GM12878 (cell line): ENCODE results near the gene LITAF. TPM values are rescaled to one million over a fixed set of nuclear protein-coding genes. Genes with fewer than 3 reads are reported as not detected.
"Not testable (repeated sequence)": the region's sequence is repeated elsewhere in the genome, so short reads cannot be mapped to it uniquely, and the experiment has no call there.

Experiments
- ATAC-seq: fragments of 200-7000 bp; cut with Tn5 transposase; 3 replicates; pipeline ENCODE4 v1.9.1; 2020; ENCODE audit warnings: mild to moderate bottlenecking, moderate library complexity
- BruUV-seq: library from RNA; stranded (reverse); fragments of 400-500 nt; replicated peaks from 2 replicates; lab custom pipeline; 2021; lab: Mats Ljungman, UMichigan
- CTCF ChIA-PET: fragments of 300-600 bp; sonication (Branson Sonifier 250); formaldehyde crosslinking; extraction: SDS; loops from one replicate; lab custom pipeline; 2021; ENCODE audit warnings: inconsistent platforms; lab: Yijun Ruan, JAX
- POLR2A ChIA-PET: fragments of 350-600 bp; formaldehyde crosslinking; extraction: SDS; loops from one replicate; lab custom pipeline; 2021; ENCODE audit warnings: inconsistent platforms; lab: Charles Lee
- RAD21 ChIA-PET: fragments of 300-600 bp; sonication (Branson Sonifier 250); formaldehyde crosslinking; loops from one replicate; lab custom pipeline; 2023; ENCODE audit warnings: antibody characterized with exemption; ENCODE audit not compliant: unreplicated experiment; lab: Charles Lee
- SMC1A ChIA-PET: fragments of 300-600 bp; sonication (Branson Sonifier 250); formaldehyde crosslinking; loops from one replicate; lab custom pipeline; 2023; ENCODE audit not compliant: unreplicated experiment, uncharacterized antibody; lab: Charles Lee
- DNase-seq: peaks from one replicate; pipeline ENCODE4 v3.0.0-alpha.2; 2011; ENCODE audit warnings: low read depth, low spot score
- FAIRE-seq: peaks from 3 replicates; lab custom pipeline; 2011; peaks lifted over from hg19 to GRCh38; lab: Jason Lieb, UNC
- H2AFZ ChIP-seq: 2 replicates; pipeline ENCODE4 v1.6.0; 2011; ENCODE audit warnings: low read depth, low read length, control low read depth; ENCODE audit not compliant: control insufficient read depth
- H3K27ac ChIP-seq: 2 replicates; pipeline ENCODE4 v1.5.1; 2011; ENCODE audit warnings: control low read depth; ENCODE audit not compliant: control insufficient read depth, insufficient read depth
- H3K27me3 ChIP-seq, 2 experiments: replicated peaks in 1 of 2; 2 replicates each; pipeline versions ENCODE4 v1.6.0 to v1.6.1; 2011; ENCODE audit warnings: low read length in 1 of 2; ENCODE audit not compliant: control insufficient read depth in 2 of 2, insufficient read depth in 2 of 2
- H3K36me3 ChIP-seq, 2 experiments: 2 replicates each; pipeline ENCODE4 v1.5.1; 2011; ENCODE audit warnings: low read length in 1 of 2; ENCODE audit not compliant: control insufficient read depth in 2 of 2, insufficient read depth in 2 of 2
- H3K4me1 ChIP-seq: 2 replicates; pipeline ENCODE4 v1.6.1; 2011; ENCODE audit warnings: mild to moderate bottlenecking, low read length, moderate library complexity, mixed read lengths; ENCODE audit not compliant: control insufficient read depth, insufficient read depth
- H3K4me2 ChIP-seq: 2 replicates; pipeline ENCODE4 v1.6.0; 2011; ENCODE audit warnings: control low read depth; ENCODE audit not compliant: control insufficient read depth, insufficient read depth
- H3K4me3 ChIP-seq: fragments of 200-600 bp; sonication (generic); 2 replicates; pipeline ENCODE4 v1.5.1; 2016
- H3K79me2 ChIP-seq: 2 replicates; pipeline ENCODE4 v1.6.0; 2011; ENCODE audit warnings: low read length; ENCODE audit not compliant: control insufficient read depth, insufficient read depth
- H3K9ac ChIP-seq: 2 replicates; pipeline ENCODE4 v1.8.0; 2011; ENCODE audit warnings: low read length, control low read depth, mixed read lengths; ENCODE audit not compliant: control insufficient read depth, insufficient read depth
- H3K9me3 ChIP-seq: replicated peaks from 3 replicates; pipeline ENCODE4 v1.5.1; 2011; ENCODE audit warnings: mild to moderate bottlenecking, low read length; ENCODE audit not compliant: control insufficient read depth, insufficient read depth
- H4K20me1 ChIP-seq: 2 replicates; pipeline ENCODE4 v1.6.0; 2011; ENCODE audit not compliant: control insufficient read depth, insufficient read depth
- CTCF ChIP-seq, 3 experiments: IDR thresholded peaks in 2 of 3; conservative IDR thresholded peaks in 1 of 3; 2 replicates each; pipeline ENCODE4 v1.5.1; 2011; ENCODE audit warnings: low read depth in 3 of 3, low read length in 3 of 3, mild to moderate bottlenecking in 3 of 3, control low read depth in 2 of 3, moderate library complexity in 2 of 3, inconsistent platforms in 1 of 3, mixed read lengths in 1 of 3; ENCODE audit not compliant: control insufficient read depth in 2 of 3, insufficient read depth in 1 of 3; ENCODE audit errors: extremely low read depth in 1 of 3
- SMC3 ChIP-seq: IDR thresholded peaks from 2 replicates; pipeline ENCODE4 v1.6.1; 2011; ENCODE audit warnings: low read length, improper control_type of control experiment, borderline replicate concordance
- SP1 ChIP-seq: IDR thresholded peaks from one replicate; pipeline ENCODE4 v1.6.1; 2011; ENCODE audit warnings: low read depth, low read length
- WGBS: methylation state at CpG from one replicate; pipeline ENCODE4 v1.1.6; 2016; ENCODE audit warnings: low lambda C conversion rate; ENCODE audit not compliant: insufficient replicate concordance, insufficient coverage; ENCODE audit errors: missing lambda C conversion rate; 5-methylcytosine and 5-hydroxymethylcytosine counted together
- in situ Hi-C: fragments of 300-500 bp; cut with MboI; formaldehyde crosslinking; loops from 9 replicates; pipeline ENCODE4 v1.14.3; 2018; ENCODE audit warnings: mixed read lengths
- intact Hi-C: fragments of 100-400 bp; cut with micrococcal nuclease; formaldehyde crosslinking; loops from one replicate; pipeline ENCODE4 v1.14.2; 2022; ENCODE audit not compliant: unreplicated experiment
- polyA plus RNA-seq, 11 experiments: library from polyadenylated mRNA; depleted of rRNA in 4 of 11; unstranded in 6 of 11; stranded (reverse) in 5 of 11; fragments of >200 nt; fragmentation: Nextera tagmentation in 4 of 11; fragmentation: Illumina TruSeq in 1 of 11; extraction: Ambion mirVana in 4 of 11; extraction: Trizol in 1 of 11; gene quantifications; 1 replicate in 1 of 11; 2 replicates in 10 of 11; pipeline versions ENCODE4 v1.2.1 to v1.2.3, GENCODE V29; 2011 to 2016; ENCODE audit warnings: inconsistent platforms in 2 of 11, missing spikeins in 2 of 11, low read depth in 1 of 11
- total RNA-seq, 4 experiments: library from RNA; depleted of rRNA in 3 of 4; stranded (reverse); fragments of >200 nt in 3 of 4; fragmentation: Illumina TruSeq in 1 of 4; extraction: Trizol in 1 of 4; gene quantifications; 2 replicates each; pipeline versions ENCODE4 v1.2.1 to v1.2.3, GENCODE V29; 2013 to 2021

LITAF gene
- total and polyA plus RNA-seq, 10 of the 15 experiments (the other 5 are each of a cell fraction or from before 2014, with no cell fraction given), result 99.2 to 211 (median 147) TPM

GRCh38 chr16:11506741-11507305, 79.9 kb downstream of the LITAF start:
- no peak for DNase-seq
- Histone ChIP-seq H2AFZ (peak overlapping the region; percentile 75), H3K36me3 (no peaks in the 10 kb centered on the region; a peak in 1 of 4 replicates), H4K20me1 (no peaks in the 10 kb centered on the region), H3K9ac (no peak overlapping the region), H3K27me3 (no peaks in the 10 kb centered on the region; a peak in 1 of 4 replicates), H3K4me1 (peaks cover 6% of the 10 kb centered on the region; the same call in 1 of the 2 replicates), H3K4me3 (no peak overlapping the region), H3K27ac (no peak overlapping the region), H3K79me2 (no peaks in the 10 kb centered on the region), H3K9me3 (no peaks in the 10 kb centered on the region; the same call in 2 of the 3 replicates), H3K4me2 (peak overlapping the region; percentile 34; the same call in 1 of the 2 replicates)
- ATAC-seq, result peak; percentile 74
- no peak for FAIRE-seq
- ChIA-PET SMC1A (interaction anchor here (0.7 to 2.3 kb wide), 8 partner anchors 23 to 102 kb away, joined by 3 to 8 read pairs (median 3); no protein-coding TSS in a partner anchor), RAD21 (interaction anchor here (0.9 to 1.1 kb wide), 2 partner anchors 9 to 97 kb away, joined by 3 read pairs; no protein-coding TSS in a partner anchor), POLR2A (no interaction called here), CTCF (interaction anchor here (0.9 to 1.6 kb wide), 5 partner anchors 25 to 102 kb away, joined by 3 to 8 read pairs (median 5); no protein-coding TSS in a partner anchor)
- in situ Hi-C loops, result no loop called here
- intact Hi-C loops, result loop anchor here (5.0 kb wide), 1 partner anchor 100 kb away; no protein-coding TSS in a partner anchor
- no TSS peak for BruUV-seq
- 16% methylated on average over 12 of the region's 12 CpGs for WGBS
- TF ChIP-seq SP1 (no peak), CTCF (IDR thresholded peaks at IDR 0.05 in 2 of 3, conservative IDR thresholded peaks at IDR 0.05 in 1 of 3; ENCODE audit: control insufficient read depth in 2 of 3, extremely low read depth in 1 of 3, insufficient read depth in 1 of 3, low read depth in 3 of 3, low read length in 3 of 3) (peak; percentile 18 to 22 (median 20); a peak in 4 of 6 replicates), SMC3 (peak; percentile 14; the same call in 1 of the 2 replicates)

- H3K9me3 ChIP-seq, H3K36me3 ChIP-seq, H3K27ac ChIP-seq, H3K27me3 ChIP-seq, H3K4me3 ChIP-seq, H3K4me1 ChIP-seq, H2AFZ ChIP-seq, DNase-seq, H4K20me1 ChIP-seq, ATAC-seq, H3K4me2 ChIP-seq, intact Hi-C loops, RAD21 ChIA-PET, POLR2A ChIA-PET, H3K79me2 ChIP-seq, FAIRE-seq, BruUV-seq, in situ Hi-C loops, H3K9ac ChIP-seq: not testable (repeated sequence)
- ChIA-PET SMC1A (interaction anchor here (1.1 kb wide), 1 partner anchor 97 kb away, joined by 4 read pairs; no protein-coding TSS in a partner anchor), CTCF (interaction anchor here (0.6 to 2.1 kb wide), 2 partner anchors 108 to 307 kb away, joined by 3 to 4 read pairs; no protein-coding TSS in a partner anchor)
- whole genome bisulfite sequencing, result 66% methylated on average over 13 of the region's 13 CpGs
Observed at GRCh38 chr16:11504261-11504660, 82.5 kb downstream of the LITAF start.
